Retinal pigment epithelial cell (primary cell): ENCODE data around the gene ETS1.

ENCODE experiments used
- DNase-seq: peaks from one replicate; pipeline ENCODE4 v3.0.0-alpha.2; 2010; ENCODE audit warnings: low read depth
- H3K4me3 ChIP-seq: 2 replicates; pipeline ENCODE4 v1.5.1; 2011; ENCODE audit warnings: mild to moderate bottlenecking, low read length, control low read depth, moderate library complexity
- CTCF ChIP-seq: conservative IDR thresholded peaks from 2 replicates; pipeline ENCODE4 v1.5.1; 2011; ENCODE audit warnings: low read depth, low read length, control low read depth, inconsistent platforms

ETS1 gene

GRCh38 chr11:128472128-128473089 is 114.9 kb downstream of the ETS1 start:
- no peak overlapping the region for H3K4me3 ChIP-seq
- no peak for TF ChIP-seq CTCF
- no peak for DNase-seq

GRCh38 chr11:128471138-128471661 is 116.2 kb downstream of the ETS1 start:
- H3K4me3 ChIP-seq: no peak overlapping the region
- no peak for TF ChIP-seq CTCF
- no peak for DNase-seq

- no peak overlapping the region for H3K4me3 ChIP-seq
- TF ChIP-seq CTCF: no peak
- DNase-seq: no peak
Measured at GRCh38 chr11:128470081-128470480, 117.3 kb downstream of the ETS1 start.

GRCh38 chr11:128469220-128469619 is 118.1 kb downstream of the ETS1 start:
- no peak for DNase-seq
- no peak for TF ChIP-seq CTCF
- H3K4me3 ChIP-seq: no peak overlapping the region

- DNase-seq: no peak
- no peak for TF ChIP-seq CTCF
- no peak overlapping the region for H3K4me3 ChIP-seq
Measured at GRCh38 chr11:128468111-128468510, 119.2 kb downstream of the ETS1 start.

- TF ChIP-seq CTCF: peak; percentile 41
- DNase-seq: peak; percentile 94
- H3K4me3 ChIP-seq: no peak overlapping the region
Measured at GRCh38 chr11:128467610-128468041, 119.7 kb downstream of the ETS1 start.

- no peak for DNase-seq
- no peak for TF ChIP-seq CTCF
- no peak overlapping the region for H3K4me3 ChIP-seq
Measured at GRCh38 chr11:128467041-128467440, 120.3 kb downstream of the ETS1 start.
